T-helper 17 cell (primary cell): ENCODE data around the gene RANBP10. TPM values are rescaled to one million over a fixed set of nuclear protein-coding genes. Genes with fewer than 3 reads are reported as not detected.
"Not testable (repeated sequence)": the region's sequence is repeated elsewhere in the genome, so short reads cannot be mapped to it uniquely, and the experiment has no call there.

ENCODE experiments used
- ATAC-seq: fragments of 150-1000 bp; cut with Tn5 transposase; 2 replicates; pipeline ENCODE4 v1.10.0; 2021; ENCODE audit warnings: mild to moderate bottlenecking, moderate library complexity
- DNase-seq, 3 donors: peaks; one replicate each; pipeline versions ENCODE4 v3.0.0 to v3.0.0-alpha.2; 2020 to 2021
- H3K9me3 ChIP-seq: one replicate; pipeline ENCODE4 v1.7.0; 2013; ENCODE audit warnings: low read length, mild to moderate bottlenecking; ENCODE audit not compliant: control insufficient read depth, poor library complexity, severe bottlenecking
- H3K27ac Mint-ChIP-seq: one replicate; pipeline ENCODE4 v1.8.0; 2022; ENCODE audit warnings: mild to moderate bottlenecking, moderate library complexity, mixed read lengths
- H3K27me3 Mint-ChIP-seq: one replicate; pipeline ENCODE4 v1.8.0; 2022; ENCODE audit warnings: mixed read lengths
- H3K36me3 Mint-ChIP-seq: one replicate; pipeline ENCODE4 v1.8.0; 2022; ENCODE audit warnings: low read depth, mixed read lengths
- H3K4me1 Mint-ChIP-seq: one replicate; pipeline ENCODE4 v1.8.0; 2022; ENCODE audit warnings: mild to moderate bottlenecking, mixed read lengths
- H3K4me3 Mint-ChIP-seq: one replicate; pipeline ENCODE4 v1.8.0; 2022; ENCODE audit warnings: mild to moderate bottlenecking, moderate library complexity, mixed read lengths
- total RNA-seq, 4 donors: library from RNA in 2 of 4; stranded (reverse) in 2 of 4; gene quantifications; one replicate each; pipeline ENCODE4 v1.2.3 and lab custom pipeline; 2022 to 2026

The RANBP10 gene
- total RNA-seq, 2 donors from 2014 or later: 29.8 to 30.4 TPM

DNA sequence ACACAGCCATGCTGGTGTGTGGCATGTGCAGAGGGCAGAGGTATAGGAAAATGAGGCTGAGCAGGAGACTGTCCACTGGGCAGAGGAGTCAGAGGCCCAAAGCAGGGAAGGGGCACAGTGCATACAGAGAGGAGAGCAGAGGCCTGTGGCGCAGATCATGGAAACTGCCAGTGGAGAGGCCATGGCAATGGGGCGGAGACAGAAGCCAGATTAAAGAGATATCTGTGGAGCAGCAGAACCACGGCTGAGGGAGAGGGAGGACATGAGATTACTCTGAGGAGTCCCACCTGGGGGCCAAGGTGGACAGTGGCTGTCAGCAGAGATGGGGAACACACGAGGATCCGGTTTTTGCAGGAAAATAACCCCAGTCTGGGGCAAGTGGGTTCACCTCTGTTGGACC is 43.3 kb downstream of the RANBP10 start:
- H3K27me3 Mint-ChIP-seq: no peaks in the 10 kb centered on the region
- no peak for DNase-seq
- H3K27ac Mint-ChIP-seq: no peak overlapping the region
- peaks cover 23% of the 10 kb centered on the region for H3K4me1 Mint-ChIP-seq
- no peak overlapping the region for H3K4me3 Mint-ChIP-seq
- peaks cover 4% of the 10 kb centered on the region for H3K36me3 Mint-ChIP-seq
- ATAC-seq: no peak
- no peaks in the 10 kb centered on the region for H3K9me3 ChIP-seq

- no peaks in the 10 kb centered on the region for H3K27me3 Mint-ChIP-seq
- H3K4me3 Mint-ChIP-seq: no peak overlapping the region
- DNase-seq: no peak
- no peaks in the 10 kb centered on the region for H3K9me3 ChIP-seq
- no peak overlapping the region for H3K27ac Mint-ChIP-seq
- peaks cover 4% of the 10 kb centered on the region for H3K36me3 Mint-ChIP-seq
- ATAC-seq: no peak
- peaks cover 23% of the 10 kb centered on the region for H3K4me1 Mint-ChIP-seq
Observed at GRCh38 chr16:67762385-67762784, 44.0 kb downstream of the RANBP10 start.

- Mint-ChIP-seq H3K27me3 (no peaks in the 10 kb centered on the region), H3K4me1 (peaks cover 23% of the 10 kb centered on the region), H3K4me3 (no peak overlapping the region), H3K36me3 (peaks cover 4% of the 10 kb centered on the region), H3K27ac (no peak overlapping the region)
- DNase-seq (no peak), ATAC-seq (no peak)
- no peaks in the 10 kb centered on the region for H3K9me3 ChIP-seq
Observed at GRCh38 chr16:67761924-67762323, 44.4 kb downstream of the RANBP10 start.

- peak overlapping the region; percentile 88 for H3K27ac Mint-ChIP-seq
- H3K27me3 Mint-ChIP-seq: no peaks in the 10 kb centered on the region
- no peak overlapping the region for H3K4me3 Mint-ChIP-seq
- H3K9me3 ChIP-seq: no peaks in the 10 kb centered on the region
- peaks cover 4% of the 10 kb centered on the region for H3K36me3 Mint-ChIP-seq
- peaks cover 21% of the 10 kb centered on the region for H3K4me1 Mint-ChIP-seq
- ATAC-seq (no peak), DNase-seq (no peak)
Observed at GRCh38 chr16:67760956-67761230, 45.5 kb downstream of the RANBP10 start.

- no peaks in the 10 kb centered on the region for H3K9me3 ChIP-seq
- Mint-ChIP-seq H3K36me3 (peaks cover 4% of the 10 kb centered on the region), H3K4me3 (no peak overlapping the region), H3K4me1 (peaks cover 21% of the 10 kb centered on the region), H3K27me3 (no peaks in the 10 kb centered on the region), H3K27ac (peak overlapping the region; percentile 88)
- ATAC-seq (no peak), DNase-seq (no peak)
Observed at GRCh38 chr16:67760206-67760955, 46.0 kb downstream of the RANBP10 start.

DNA sequence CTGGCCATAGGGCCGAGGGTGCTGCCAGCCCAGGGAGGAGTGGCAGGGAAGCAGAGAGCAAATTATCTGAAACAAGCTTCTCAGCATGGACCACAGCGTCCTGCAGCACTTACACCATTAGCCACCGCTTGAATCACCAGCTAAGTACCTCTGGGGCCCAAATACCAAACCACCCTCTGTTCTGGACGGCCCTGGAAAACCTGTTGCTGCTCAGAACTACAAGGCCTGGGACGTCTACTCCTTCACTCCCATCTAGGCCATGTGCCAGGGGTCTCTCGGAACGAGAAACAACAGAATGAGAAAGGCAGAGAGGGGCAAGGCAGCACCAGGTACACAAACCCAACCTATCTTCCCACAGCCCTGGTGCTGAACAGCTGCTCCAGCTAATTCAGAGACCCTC is 47.4 kb downstream of the RANBP10 start:
- H3K36me3 Mint-ChIP-seq: peaks cover 4% of the 10 kb centered on the region
- no peak overlapping the region for H3K27ac Mint-ChIP-seq
- no peaks in the 10 kb centered on the region for H3K27me3 Mint-ChIP-seq
- no peaks in the 10 kb centered on the region for H3K9me3 ChIP-seq
- ATAC-seq (no peak), DNase-seq (no peak)
- peaks cover 21% of the 10 kb centered on the region for H3K4me1 Mint-ChIP-seq
- peak overlapping the region; percentile 12 for H3K4me3 Mint-ChIP-seq

DNA sequence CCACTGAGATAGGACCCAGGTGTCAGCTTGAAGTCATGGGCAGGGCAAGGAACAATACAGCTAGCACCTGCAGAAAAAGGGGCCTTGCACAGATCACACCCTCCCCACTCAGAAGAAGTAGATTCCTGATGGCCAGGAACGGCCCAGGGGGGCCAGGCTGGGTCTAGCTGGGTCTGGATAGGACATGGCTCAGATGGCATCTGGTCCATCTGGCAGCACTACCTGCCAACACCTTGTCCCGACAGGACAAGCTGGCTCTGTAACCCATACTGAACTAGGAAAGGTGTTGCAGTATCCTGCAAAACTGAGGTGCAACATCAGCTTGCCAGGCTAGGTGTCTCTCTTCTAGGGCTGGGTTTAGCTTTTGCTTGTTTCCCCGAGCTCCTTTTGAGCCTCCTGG is 48.4 kb downstream of the RANBP10 start:
- Mint-ChIP-seq H3K4me1 (peaks cover 18% of the 10 kb centered on the region), H3K27me3 (no peaks in the 10 kb centered on the region), H3K36me3 (peaks cover 4% of the 10 kb centered on the region), H3K4me3 (no peak overlapping the region), H3K27ac (peak overlapping the region; percentile 11)
- H3K9me3 ChIP-seq: no peaks in the 10 kb centered on the region
- ATAC-seq (no peak), DNase-seq (no peak)

- Mint-ChIP-seq H3K36me3 (peaks cover 2% of the 10 kb centered on the region), H3K27me3 (no peaks in the 10 kb centered on the region), H3K27ac (no peak overlapping the region), H3K4me3 (no peak overlapping the region), H3K4me1 (peaks cover 9% of the 10 kb centered on the region)
- no peaks in the 10 kb centered on the region for H3K9me3 ChIP-seq
- ATAC-seq (no peak), DNase-seq (no peak)
Observed at GRCh38 chr16:67752641-67753040, 53.7 kb downstream of the RANBP10 start.

DNA sequence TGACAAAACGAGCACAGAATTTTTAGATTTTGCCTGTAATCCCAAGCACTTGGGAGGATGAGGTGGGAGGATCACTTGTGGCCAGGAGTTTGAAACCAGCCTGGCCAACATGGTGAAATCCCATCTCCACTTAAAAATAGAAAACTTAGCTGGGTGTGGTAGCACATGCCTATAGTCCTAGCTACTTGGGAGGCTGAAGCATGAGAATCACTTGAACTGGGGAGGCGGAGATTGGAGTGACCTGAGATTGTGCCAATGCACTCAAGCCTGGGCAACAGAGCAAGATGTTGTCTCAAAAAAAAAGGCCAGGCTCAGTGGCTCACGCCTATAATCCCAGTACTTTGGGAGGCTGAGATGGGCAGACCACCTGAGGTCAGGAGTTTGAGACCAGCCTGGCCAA is 55.0 kb downstream of the RANBP10 start:
- not testable (repeated sequence) for H3K27me3 Mint-ChIP-seq, H3K4me3 Mint-ChIP-seq, H3K9me3 ChIP-seq, DNase-seq, H3K27ac Mint-ChIP-seq, ATAC-seq, H3K36me3 Mint-ChIP-seq, H3K4me1 Mint-ChIP-seq

DNA sequence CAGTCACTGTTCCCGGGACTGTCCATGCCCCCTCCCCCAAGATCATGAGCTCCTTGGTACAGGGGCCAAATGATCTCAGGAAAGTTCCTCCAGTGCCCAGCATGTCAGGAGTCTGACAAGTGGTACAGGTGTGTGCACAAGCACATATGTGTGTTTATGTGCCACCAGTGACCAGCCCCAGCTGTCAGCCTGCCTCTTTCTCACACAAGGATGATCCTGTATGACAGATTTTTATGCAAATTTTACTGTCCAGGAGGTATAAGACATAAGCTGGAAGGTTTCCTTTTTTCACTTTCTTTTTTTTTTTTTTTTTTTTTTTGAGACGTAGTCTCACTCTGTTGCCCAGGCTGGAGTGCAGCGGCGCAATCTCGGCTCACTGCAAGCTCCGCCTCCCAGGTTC is 55.9 kb downstream of the RANBP10 start:
- H3K27ac Mint-ChIP-seq: peak overlapping the region; percentile 62
- no peaks in the 10 kb centered on the region for H3K9me3 ChIP-seq
- no peak for ATAC-seq
- no peaks in the 10 kb centered on the region for H3K27me3 Mint-ChIP-seq
- peaks cover 2% of the 10 kb centered on the region for H3K36me3 Mint-ChIP-seq
- H3K4me3 Mint-ChIP-seq: no peak overlapping the region
- peaks cover 7% of the 10 kb centered on the region for H3K4me1 Mint-ChIP-seq
- DNase-seq: no peak

DNA sequence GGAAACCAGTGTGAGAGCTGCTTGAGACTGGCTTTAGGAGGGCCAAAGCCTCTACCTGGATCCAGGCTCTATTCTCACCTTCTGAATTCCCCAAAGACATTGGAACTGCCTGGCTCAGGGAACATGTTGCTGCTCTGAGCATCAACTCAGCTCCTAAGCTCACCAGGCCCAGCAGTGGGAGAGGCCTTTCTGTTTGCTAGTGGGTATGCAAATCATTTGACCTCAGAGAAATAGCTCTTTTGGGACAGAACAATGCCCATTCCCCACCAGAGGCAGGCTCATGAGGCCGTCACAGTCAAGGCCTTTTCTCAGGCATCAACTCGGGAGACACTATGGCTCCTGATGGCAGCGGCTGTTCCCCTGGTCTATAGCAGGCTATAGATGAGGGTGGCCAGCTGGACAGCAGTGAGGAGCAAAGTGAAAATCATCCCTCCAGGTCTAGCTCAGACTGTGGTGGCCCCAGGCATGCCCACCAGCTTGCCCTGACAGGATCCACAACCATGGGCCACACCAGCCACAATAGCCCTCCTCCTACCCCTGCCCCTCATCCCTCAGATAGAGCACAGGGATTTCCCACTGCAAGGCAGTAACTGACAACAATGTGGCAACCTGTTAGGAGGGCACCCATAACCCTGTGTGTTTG is 56.8 kb downstream of the RANBP10 start:
- Mint-ChIP-seq H3K4me3 (no peak overlapping the region), H3K27me3 (no peaks in the 10 kb centered on the region), H3K4me1 (peaks cover 7% of the 10 kb centered on the region), H3K27ac (no peak overlapping the region), H3K36me3 (peaks cover 2% of the 10 kb centered on the region)
- no peaks in the 10 kb centered on the region for H3K9me3 ChIP-seq
- DNase-seq: no peak
- no peak for ATAC-seq

DNA sequence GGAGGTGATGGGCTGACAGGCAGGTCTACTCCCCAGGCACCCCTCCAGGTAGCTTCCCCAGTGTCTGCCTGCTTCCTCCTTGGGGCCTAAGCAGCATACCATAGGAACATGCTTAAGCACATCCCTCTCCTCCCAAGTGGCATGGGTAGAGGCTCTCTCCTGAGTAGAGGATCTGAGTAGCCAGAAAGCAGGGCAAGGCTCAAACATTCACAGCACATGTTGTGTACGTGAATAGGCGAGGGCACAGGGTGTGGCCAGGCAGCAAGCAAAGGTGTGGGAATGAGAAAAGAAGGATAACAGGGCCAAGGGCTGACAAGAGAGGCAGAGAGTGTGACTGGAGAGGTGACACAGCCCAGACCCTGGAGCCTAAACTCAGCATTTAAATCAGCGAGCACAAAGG is 57.5 kb downstream of the RANBP10 start:
- peaks cover 7% of the 10 kb centered on the region for H3K4me1 Mint-ChIP-seq

DNA sequence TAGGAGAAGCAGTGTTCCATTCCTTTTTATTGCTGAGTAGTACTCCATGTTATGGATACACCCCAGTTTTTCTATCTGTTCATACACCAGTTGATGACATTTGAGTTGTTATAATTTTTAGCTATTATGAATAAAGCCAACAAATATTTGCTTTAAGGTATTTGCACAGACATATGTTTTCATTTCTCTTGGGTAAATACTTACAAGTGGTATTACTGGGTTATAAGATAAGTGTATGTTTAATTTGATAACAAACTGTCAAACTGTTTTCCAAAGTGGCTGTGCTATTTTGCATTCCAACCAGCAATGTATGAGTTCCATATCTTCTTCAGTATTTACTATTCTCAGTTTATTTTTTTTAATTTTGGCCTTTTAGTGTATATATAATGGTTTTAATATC is 59.5 kb downstream of the RANBP10 start:
- H3K4me3 Mint-ChIP-seq: no peak overlapping the region
- H3K36me3 Mint-ChIP-seq: peaks cover 5% of the 10 kb centered on the region
- DNase-seq (no peak), ATAC-seq (no peak)
- H3K9me3 ChIP-seq: no peaks in the 10 kb centered on the region
- H3K27ac Mint-ChIP-seq: no peak overlapping the region
- no peaks in the 10 kb centered on the region for H3K27me3 Mint-ChIP-seq
- H3K4me1 Mint-ChIP-seq: peaks cover 15% of the 10 kb centered on the region

More for the DNA sequence above, 57.5 kb downstream of the RANBP10 start:
- Mint-ChIP-seq H3K27ac (peak overlapping the region; percentile 34), H3K36me3 (peaks cover 2% of the 10 kb centered on the region), H3K27me3 (no peaks in the 10 kb centered on the region), H3K4me3 (no peak overlapping the region)
- DNase-seq (no peak), ATAC-seq (no peak)
- H3K9me3 ChIP-seq: no peaks in the 10 kb centered on the region

- Mint-ChIP-seq H3K27ac (no peak overlapping the region), H3K27me3 (no peaks in the 10 kb centered on the region), H3K4me3 (no peak overlapping the region), H3K4me1 (peaks cover 10% of the 10 kb centered on the region), H3K36me3 (peaks cover 6% of the 10 kb centered on the region)
- no peak for DNase-seq
- ATAC-seq: no peak
- H3K9me3 ChIP-seq: no peaks in the 10 kb centered on the region
Observed at GRCh38 chr16:67741118-67741517, 65.2 kb downstream of the RANBP10 start.
